WTC11 (cell line): ENCODE data around the gene SLC22A4. TPM values are rescaled to one million over a fixed set of nuclear protein-coding genes. Genes with fewer than 3 reads are reported as not detected.

Experiments
- ATAC-seq: fragments of 200-7000 bp; cut with Tn5 transposase; 2 replicates; pipeline ENCODE4 v1.10.0; 2021; ENCODE audit warnings: mild to moderate bottlenecking, moderate library complexity
- CTCF ChIA-PET: fragments of 300-600 bp; sonication (Branson Sonifier 250); formaldehyde crosslinking; loops from one replicate; lab custom pipeline; 2021; ENCODE audit warnings: antibody characterized with exemption; lab: Charles Lee
- POLR2A ChIA-PET: fragments of 350-600 bp; sonication (Branson Sonifier 250); formaldehyde crosslinking; loops from one replicate; lab custom pipeline; 2021; ENCODE audit warnings: antibody characterized with exemption; lab: Charles Lee
- DNase-seq: peaks from one replicate; pipeline ENCODE4 v3.0.0; 2021; ENCODE audit warnings: low spot score
- H3K27ac Mint-ChIP-seq: 2 replicates; pipeline ENCODE4 v1.8.0; 2021; ENCODE audit warnings: mixed read lengths
- H3K27me3 Mint-ChIP-seq: 2 replicates; pipeline ENCODE4 v1.8.0; 2021; ENCODE audit warnings: low read depth, mild to moderate bottlenecking, moderate library complexity, mixed read lengths
- H3K36me3 Mint-ChIP-seq: 2 replicates; pipeline ENCODE4 v1.8.0; 2021; ENCODE audit warnings: mixed read lengths
- H3K4me1 Mint-ChIP-seq: 2 replicates; pipeline ENCODE4 v1.8.0; 2022; ENCODE audit warnings: mixed read lengths
- H3K4me3 Mint-ChIP-seq: 2 replicates; pipeline ENCODE4 v1.8.0; 2021; ENCODE audit warnings: mild to moderate bottlenecking, moderate library complexity, mixed read lengths
- H3K9me3 Mint-ChIP-seq: 2 replicates; pipeline ENCODE4 v1.8.0; 2021; ENCODE audit warnings: mixed read lengths
- ARID4B ChIP-seq: sonication (generic); formaldehyde crosslinking; IDR thresholded peaks from 2 replicates; pipeline ENCODE4 v1.8.0; 2023; ENCODE audit warnings: missing genetic modification reagents, mild to moderate bottlenecking, borderline replicate concordance
- ATF6 ChIP-seq: sonication (generic); formaldehyde crosslinking; IDR thresholded peaks from 2 replicates; pipeline ENCODE4 v1.8.1; 2023; ENCODE audit warnings: mild to moderate bottlenecking, missing genetic modification reagents
- FOXK1 ChIP-seq: sonication (generic); formaldehyde crosslinking; IDR thresholded peaks from 2 replicates; pipeline ENCODE4 v1.8.0; 2022; ENCODE audit warnings: mild to moderate bottlenecking, moderate library complexity, missing genetic modification reagents
- HMGA2 ChIP-seq: fragments of 250-450 bp; sonication (Bioruptor Pico); IDR thresholded peaks from 2 replicates; pipeline ENCODE4 v1.4.0; 2021; ENCODE audit warnings: mild to moderate bottlenecking, moderate library complexity
- IRF1 ChIP-seq: sonication (generic); formaldehyde crosslinking; IDR thresholded peaks from 2 replicates; pipeline ENCODE4 v1.8.0; 2023; ENCODE audit warnings: missing genetic modification reagents
- IRF2 ChIP-seq: sonication (generic); formaldehyde crosslinking; IDR thresholded peaks from 2 replicates; pipeline ENCODE4 v1.8.0; 2022; ENCODE audit warnings: low read depth, missing genetic modification reagents, borderline replicate concordance
- JAZF1 ChIP-seq: fragments of 250-450 bp; sonication (Bioruptor Pico); IDR thresholded peaks from 2 replicates; pipeline ENCODE4 v1.9.0; 2021; ENCODE audit warnings: moderate library complexity, mild to moderate bottlenecking, inconsistent platforms
- JUN ChIP-seq: sonication (generic); formaldehyde crosslinking; IDR thresholded peaks from 2 replicates; pipeline ENCODE4 v1.8.0; 2023; ENCODE audit warnings: mild to moderate bottlenecking, missing genetic modification reagents
- KAT7 ChIP-seq: sonication (generic); formaldehyde crosslinking; IDR thresholded peaks from 2 replicates; pipeline ENCODE4 v1.8.1; 2023; ENCODE audit warnings: missing genetic modification reagents, mild to moderate bottlenecking, borderline replicate concordance
- NFATC4 ChIP-seq: fragments of 250-450 bp; sonication (Bioruptor Pico); IDR thresholded peaks from 2 replicates; pipeline ENCODE4 v1.9.0; 2021; ENCODE audit warnings: mild to moderate bottlenecking
- NFYB ChIP-seq: sonication (generic); formaldehyde crosslinking; conservative IDR thresholded peaks from 2 replicates; pipeline ENCODE4 v1.8.0; 2022; ENCODE audit warnings: low read depth, missing genetic modification reagents
- RELA ChIP-seq: sonication (generic); formaldehyde crosslinking; IDR thresholded peaks from 2 replicates; pipeline ENCODE4 v1.8.1; 2022; ENCODE audit warnings: missing genetic modification reagents, mild to moderate bottlenecking, borderline replicate concordance
- RORB ChIP-seq: fragments of 250-450 bp; sonication (Bioruptor Pico); IDR thresholded peaks from 2 replicates; pipeline ENCODE4 v1.9.0; 2021; ENCODE audit warnings: mild to moderate bottlenecking
- SMAD3 ChIP-seq: sonication (generic); formaldehyde crosslinking; IDR thresholded peaks from 2 replicates; pipeline ENCODE4 v1.8.0; 2022; ENCODE audit warnings: missing genetic modification reagents, mild to moderate bottlenecking, borderline replicate concordance
- STAT6 ChIP-seq: sonication (generic); formaldehyde crosslinking; conservative IDR thresholded peaks from 2 replicates; pipeline ENCODE4 v1.8.1; 2023; ENCODE audit warnings: mild to moderate bottlenecking, low read depth, missing genetic modification reagents, moderate library complexity
- TCF7 ChIP-seq: sonication (generic); formaldehyde crosslinking; IDR thresholded peaks from 2 replicates; pipeline ENCODE4 v1.8.0; 2022; ENCODE audit warnings: mild to moderate bottlenecking, low read depth, missing genetic modification reagents, moderate library complexity
- ZNF138 ChIP-seq: sonication (generic); formaldehyde crosslinking; conservative IDR thresholded peaks from 2 replicates; pipeline ENCODE4 v1.8.1; 2022; ENCODE audit warnings: mild to moderate bottlenecking, moderate library complexity, missing genetic modification reagents
- ZNF317 ChIP-seq: sonication (generic); formaldehyde crosslinking; IDR thresholded peaks from 2 replicates; pipeline ENCODE4 v1.8.1; 2023; ENCODE audit warnings: low read depth, mild to moderate bottlenecking, moderate library complexity, missing genetic modification reagents, borderline replicate concordance
- ZNF416 ChIP-seq: fragments of 250-450 bp; sonication (Bioruptor Pico); IDR thresholded peaks from 2 replicates; pipeline ENCODE4 v1.9.0; 2021; ENCODE audit warnings: mild to moderate bottlenecking, inconsistent platforms
- total RNA-seq: library from RNA; stranded (reverse); gene quantifications from 3 replicates; pipeline ENCODE4 v1.2.3, GENCODE V29; 2021

SLC22A4 gene
- total RNA-seq, 1 experiment from 2014 or later: 0.35 TPM

- Mint-ChIP-seq H3K27me3 (peaks cover 31% of the 10 kb centered on the region), H3K4me1 (peaks cover 12% of the 10 kb centered on the region), H3K27ac (no peak overlapping the region), H3K4me3 (no peak overlapping the region), H3K36me3 (no peaks in the 10 kb centered on the region), H3K9me3 (no peaks in the 10 kb centered on the region)
- ChIA-PET POLR2A (no interaction called here), CTCF (no interaction called here)
- ATAC-seq (no peak), DNase-seq (no peak)
- TF ChIP-seq ZNF138 (CRISPR knock-in tag) (no peak), JAZF1 (CRISPR knock-in tag) (no peak), ARID4B (CRISPR knock-in tag) (no peak), IRF2 (CRISPR knock-in tag) (no peak), IRF1 (CRISPR knock-in tag) (no peak), RELA (CRISPR knock-in tag) (no peak), ATF6 (CRISPR knock-in tag) (no peak), FOXK1 (CRISPR knock-in tag) (no peak), STAT6 (CRISPR knock-in tag) (no peak), SMAD3 (CRISPR knock-in tag) (no peak), TCF7 (CRISPR knock-in tag) (no peak), ZNF416 (CRISPR knock-in tag) (no peak), NFYB (CRISPR knock-in tag) (no peak), HMGA2 (CRISPR knock-in tag) (no peak), ZNF317 (CRISPR knock-in tag) (no peak), NFATC4 (CRISPR knock-in tag) (no peak), KAT7 (CRISPR knock-in tag) (no peak), RORB (CRISPR knock-in tag) (no peak), JUN (no peak)
Measured at GRCh38 chr5:132298298-132299212, 4.4 kb downstream of the SLC22A4 start.
